ENCODE measurements around the gene IQGAP2.
"Not testable (repeated sequence)": the region's sequence is repeated elsewhere in the genome, so short reads cannot be mapped to it uniquely, and the experiment has no call there.

IQGAP2 gene

DNA sequence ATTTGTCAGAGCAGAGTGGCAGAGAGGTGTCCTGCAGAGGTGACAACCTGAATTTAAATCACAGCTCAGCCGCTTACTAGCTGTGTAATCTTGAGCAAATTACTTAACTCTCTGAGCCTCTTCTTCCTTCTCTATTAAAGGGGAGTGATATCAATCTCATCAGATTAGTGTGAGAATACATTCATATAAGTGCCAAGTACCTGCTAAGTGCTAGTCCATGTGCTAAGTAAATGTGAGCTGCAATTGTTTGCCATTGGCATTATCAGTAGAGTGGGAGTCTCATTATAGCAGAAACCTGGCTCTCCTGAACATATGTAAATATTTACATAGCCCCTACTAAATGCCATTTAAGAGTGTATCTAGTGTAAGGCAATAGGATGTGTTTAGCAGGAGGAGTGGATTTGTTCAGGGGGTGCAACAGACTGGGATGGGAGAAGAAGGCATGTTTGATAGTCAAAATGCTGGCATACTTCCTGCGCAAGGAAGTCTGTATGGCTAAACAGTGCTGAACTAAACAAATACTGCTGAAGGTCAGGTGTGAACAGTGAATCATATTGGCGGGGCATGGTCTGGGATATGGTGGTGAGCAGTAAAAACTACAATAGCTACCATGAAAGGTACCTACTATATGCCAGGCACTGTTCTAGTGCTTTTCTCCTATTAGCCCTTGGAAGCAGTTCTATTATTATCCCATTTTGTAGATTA, 145.6 kb downstream of the IQGAP2 start:
- H3K36me3 ChIP-seq (ENCODE audit: control insufficient read depth, insufficient read depth, low read length): no peaks in the 10 kb centered on the region
- no peaks in the 10 kb centered on the region for H3K4me1 ChIP-seq (ENCODE audit: control insufficient read depth, insufficient read depth, low read length)
- H3K4me3 ChIP-seq (ENCODE audit: low read length): no peak overlapping the region
- no peak overlapping the region for H3K9ac ChIP-seq (ENCODE audit: low read length)
- no peak overlapping the region for H3K27ac ChIP-seq (ENCODE audit: low read depth, low read length)
- no peaks in the 10 kb centered on the region for H3K27me3 ChIP-seq (ENCODE audit: control insufficient read depth, insufficient read depth, low read length)

DNA sequence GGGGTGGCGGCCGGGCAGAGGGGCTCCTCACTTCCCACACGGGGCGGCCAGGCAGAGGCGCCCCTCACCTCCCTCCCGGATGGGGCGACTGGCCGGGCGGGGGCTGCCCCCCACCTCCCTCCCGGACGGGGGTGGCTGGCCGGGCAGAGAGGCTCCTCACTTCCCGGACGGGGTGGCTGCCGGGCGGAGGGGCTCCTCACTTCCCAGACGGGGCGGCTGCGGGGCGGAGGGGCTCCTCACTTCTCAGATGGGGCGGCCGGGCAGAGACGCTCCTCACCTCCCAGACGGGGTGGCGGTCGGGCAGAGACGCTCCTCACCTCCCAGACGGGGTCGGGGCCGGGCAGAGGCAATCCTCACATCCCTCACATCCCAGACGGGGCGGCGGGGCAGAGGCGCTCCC, 147.8 kb downstream of the IQGAP2 start:
- not testable (repeated sequence) for H3K9ac ChIP-seq (ENCODE audit: low read length); H3K36me3 ChIP-seq (ENCODE audit: control insufficient read depth, insufficient read depth, low read length); H3K4me1 ChIP-seq (ENCODE audit: control insufficient read depth, insufficient read depth, low read length); H3K4me3 ChIP-seq (ENCODE audit: low read length); H3K27ac ChIP-seq (ENCODE audit: low read depth, low read length); H3K27me3 ChIP-seq (ENCODE audit: control insufficient read depth, insufficient read depth, low read length)

DNA sequence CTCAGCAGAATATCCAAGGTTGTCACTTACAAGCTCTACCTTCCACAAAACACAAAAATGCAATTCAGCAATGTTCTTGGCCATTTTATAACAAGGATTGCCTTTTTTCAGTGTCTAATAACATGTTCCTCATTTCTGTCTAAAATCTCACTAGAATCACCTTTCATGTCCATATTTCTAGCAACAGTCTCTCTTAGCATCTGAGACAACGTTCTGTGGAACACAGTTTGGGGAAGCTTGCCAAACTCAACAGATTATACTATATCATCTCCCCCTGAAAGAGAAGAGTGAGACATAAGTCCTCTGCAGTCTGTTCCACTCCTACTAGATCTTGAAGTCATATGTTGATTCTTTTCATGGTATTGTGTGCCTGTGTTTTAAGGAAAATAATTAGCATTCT, 149.5 kb downstream of the IQGAP2 start:
- Histone ChIP-seq H3K4me3 (ENCODE audit: low read length) (no peak overlapping the region), H3K36me3 (ENCODE audit: control insufficient read depth, insufficient read depth, low read length) (no peaks in the 10 kb centered on the region), H3K9ac (ENCODE audit: low read length) (no peak overlapping the region), H3K27ac (ENCODE audit: low read depth, low read length) (no peak overlapping the region), H3K4me1 (ENCODE audit: control insufficient read depth, insufficient read depth, low read length) (no peaks in the 10 kb centered on the region), H3K27me3 (ENCODE audit: control insufficient read depth, insufficient read depth, low read length) (no peaks in the 10 kb centered on the region)

DNA sequence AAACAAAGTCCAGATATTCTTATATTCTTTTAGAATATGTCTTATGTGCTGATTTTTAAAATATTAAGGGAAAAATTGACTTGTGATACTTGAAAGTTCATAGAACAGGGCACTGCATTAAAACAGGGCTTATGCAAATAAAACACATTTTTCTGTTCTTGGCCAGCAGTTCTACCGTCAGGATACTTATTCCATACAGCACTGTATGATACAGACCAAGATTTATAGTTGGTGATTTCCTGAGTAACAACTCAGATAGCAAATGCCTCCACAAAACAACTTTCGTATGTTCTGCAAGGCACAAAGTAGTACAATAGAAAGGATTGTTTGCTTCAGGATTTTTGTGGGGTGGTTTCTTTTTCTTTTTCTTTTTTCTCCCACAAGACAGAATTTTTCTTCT, 150.2 kb downstream of the IQGAP2 start:
- no peaks in the 10 kb centered on the region for H3K36me3 ChIP-seq (ENCODE audit: control insufficient read depth, insufficient read depth, low read length)
- H3K4me1 ChIP-seq (ENCODE audit: control insufficient read depth, insufficient read depth, low read length): no peaks in the 10 kb centered on the region
- H3K27ac ChIP-seq (ENCODE audit: low read depth, low read length): no peak overlapping the region
- no peaks in the 10 kb centered on the region for H3K27me3 ChIP-seq (ENCODE audit: control insufficient read depth, insufficient read depth, low read length)
- H3K4me3 ChIP-seq (ENCODE audit: low read length): no peak overlapping the region
- H3K9ac ChIP-seq (ENCODE audit: low read length): no peak overlapping the region

DNA sequence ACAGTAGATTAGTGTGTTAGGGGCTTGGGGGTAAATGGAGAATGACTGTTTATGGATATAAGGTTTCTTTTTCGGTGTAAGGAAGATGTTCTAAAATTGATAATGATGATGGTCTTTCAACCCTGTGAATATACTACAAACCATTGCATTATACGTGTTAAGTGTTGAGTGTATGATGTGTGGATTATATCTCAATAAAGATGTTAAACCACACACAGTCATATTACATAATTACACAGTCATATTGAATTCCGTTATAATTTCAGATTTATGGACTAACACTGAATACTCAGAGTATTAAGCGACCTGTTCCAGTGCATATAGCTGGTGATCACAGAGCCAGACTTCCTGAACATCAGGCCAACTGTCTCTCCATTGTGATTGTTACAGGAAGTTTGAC, 152.0 kb downstream of the IQGAP2 start:
- H3K27ac ChIP-seq (ENCODE audit: low read depth, low read length): no peak overlapping the region
- no peak overlapping the region for H3K4me3 ChIP-seq (ENCODE audit: low read length)
- no peak overlapping the region for H3K9ac ChIP-seq (ENCODE audit: low read length)
- no peaks in the 10 kb centered on the region for H3K27me3 ChIP-seq (ENCODE audit: control insufficient read depth, insufficient read depth, low read length)
- no peaks in the 10 kb centered on the region for H3K36me3 ChIP-seq (ENCODE audit: control insufficient read depth, insufficient read depth, low read length)
- no peaks in the 10 kb centered on the region for H3K4me1 ChIP-seq (ENCODE audit: control insufficient read depth, insufficient read depth, low read length)

DNA sequence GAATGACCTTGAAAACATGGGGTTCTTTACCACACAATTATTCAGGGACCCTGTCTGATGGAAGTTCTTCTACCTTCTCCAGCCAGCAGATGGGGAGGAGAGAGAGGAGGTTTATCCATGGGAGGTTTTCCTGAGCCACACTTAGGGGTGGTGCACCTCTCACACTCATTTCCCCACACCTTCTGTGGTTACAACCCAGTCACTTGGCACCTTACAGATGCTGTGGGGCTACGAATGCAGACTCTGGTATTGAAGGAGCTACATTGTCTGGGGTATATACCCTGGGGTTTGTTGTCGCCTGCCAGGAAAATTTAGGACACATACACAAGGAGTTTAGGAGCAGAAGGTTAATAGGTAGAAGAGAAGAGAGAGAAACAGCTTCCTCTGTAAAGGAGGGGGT, 152.6 kb downstream of the IQGAP2 start:
- Histone ChIP-seq H3K4me3 (ENCODE audit: low read length) (no peak overlapping the region), H3K9ac (ENCODE audit: low read length) (no peak overlapping the region), H3K4me1 (ENCODE audit: control insufficient read depth, insufficient read depth, low read length) (no peaks in the 10 kb centered on the region), H3K36me3 (ENCODE audit: control insufficient read depth, insufficient read depth, low read length) (no peaks in the 10 kb centered on the region), H3K27ac (ENCODE audit: low read depth, low read length) (no peak overlapping the region), H3K27me3 (ENCODE audit: control insufficient read depth, insufficient read depth, low read length) (no peaks in the 10 kb centered on the region)

DNA sequence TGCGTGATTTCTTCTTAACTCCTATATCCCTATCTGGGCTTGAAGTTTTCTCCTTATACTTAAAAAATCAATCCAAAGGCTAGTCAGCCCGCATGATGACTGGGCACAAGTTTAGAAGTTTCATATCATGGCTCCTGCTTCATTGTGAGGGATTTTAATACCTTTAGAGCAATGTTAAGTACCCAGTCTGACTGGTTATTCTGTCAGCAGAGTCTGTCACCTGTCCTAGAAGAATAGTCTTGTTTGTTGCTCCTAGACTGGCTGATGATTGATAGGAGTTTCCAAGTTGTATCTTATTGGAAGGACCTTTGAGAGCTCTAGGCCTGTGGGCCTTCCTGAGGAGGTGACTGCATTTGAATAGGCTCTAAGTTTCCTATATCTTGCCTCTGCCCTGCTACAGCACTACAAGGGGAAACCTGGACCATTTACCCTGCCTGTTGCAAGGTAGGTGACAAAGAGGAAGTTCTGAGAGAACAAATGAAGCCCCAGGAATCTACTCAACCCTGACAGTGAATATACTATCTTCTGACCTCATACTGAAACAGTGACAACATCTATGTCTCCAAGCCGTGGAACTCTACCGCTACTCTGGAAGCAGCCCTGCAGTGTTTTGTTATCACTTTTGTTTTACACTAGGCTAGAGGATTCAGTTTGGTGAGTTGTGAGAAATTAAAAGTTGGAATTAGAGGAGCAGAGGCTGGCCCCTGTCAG, 153.6 kb downstream of the IQGAP2 start:
- Histone ChIP-seq H3K9ac (ENCODE audit: low read length) (no peak overlapping the region), H3K27me3 (ENCODE audit: control insufficient read depth, insufficient read depth, low read length) (no peaks in the 10 kb centered on the region), H3K36me3 (ENCODE audit: control insufficient read depth, insufficient read depth, low read length) (no peaks in the 10 kb centered on the region), H3K4me3 (ENCODE audit: low read length) (no peak overlapping the region), H3K4me1 (ENCODE audit: control insufficient read depth, insufficient read depth, low read length) (no peaks in the 10 kb centered on the region), H3K27ac (ENCODE audit: low read depth, low read length) (no peak overlapping the region)

DNA sequence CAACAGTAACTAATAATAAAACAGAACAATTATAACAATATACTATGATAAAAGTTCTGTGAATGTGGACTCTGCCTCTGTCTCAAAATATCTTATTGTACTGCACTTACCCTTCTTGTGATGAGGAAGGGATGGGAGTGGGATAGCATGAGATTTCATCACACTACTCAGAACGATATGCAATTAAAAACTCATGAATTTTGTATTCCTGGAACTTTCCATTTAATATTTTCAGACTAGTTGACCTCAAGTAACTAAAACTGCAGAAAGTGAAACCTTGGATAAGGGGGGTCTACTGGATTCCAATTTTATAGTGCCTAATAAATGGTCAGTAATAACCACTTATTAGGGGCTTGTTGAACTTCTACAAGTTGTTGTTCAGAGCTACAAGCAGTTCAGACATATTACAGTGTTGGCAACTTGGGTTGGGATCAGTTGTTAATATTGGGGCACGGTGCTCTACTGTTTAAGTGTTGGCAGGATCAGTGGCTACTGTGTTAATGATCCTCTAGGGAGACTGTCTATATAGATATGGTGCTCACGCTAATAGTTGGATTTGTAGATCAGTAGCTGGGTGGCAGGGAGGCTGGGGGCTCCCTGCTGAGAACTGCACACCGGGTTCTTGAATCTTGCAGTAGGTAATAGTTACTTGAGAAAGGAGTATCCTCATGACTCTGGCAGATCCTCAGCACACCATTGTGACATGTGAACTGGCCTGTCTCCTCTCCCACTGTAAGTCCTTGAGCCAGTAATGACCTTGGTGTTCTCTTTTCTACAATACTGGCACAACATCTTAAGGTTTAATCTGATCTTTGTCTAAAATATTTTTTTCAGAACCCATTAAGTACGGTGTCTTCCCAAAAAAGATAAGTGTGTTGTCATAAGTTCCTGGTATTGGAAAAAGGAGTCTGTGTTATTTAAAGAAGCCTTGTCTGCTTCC, 158.1 kb downstream of the IQGAP2 start:
- Histone ChIP-seq H3K4me1 (ENCODE audit: control insufficient read depth, insufficient read depth, low read length) (no peaks in the 10 kb centered on the region), H3K36me3 (ENCODE audit: control insufficient read depth, insufficient read depth, low read length) (no peaks in the 10 kb centered on the region), H3K4me3 (ENCODE audit: low read length) (no peak overlapping the region), H3K27me3 (ENCODE audit: control insufficient read depth, insufficient read depth, low read length) (no peaks in the 10 kb centered on the region), H3K27ac (ENCODE audit: low read depth, low read length) (no peak overlapping the region), H3K9ac (ENCODE audit: low read length) (no peak overlapping the region)

DNA sequence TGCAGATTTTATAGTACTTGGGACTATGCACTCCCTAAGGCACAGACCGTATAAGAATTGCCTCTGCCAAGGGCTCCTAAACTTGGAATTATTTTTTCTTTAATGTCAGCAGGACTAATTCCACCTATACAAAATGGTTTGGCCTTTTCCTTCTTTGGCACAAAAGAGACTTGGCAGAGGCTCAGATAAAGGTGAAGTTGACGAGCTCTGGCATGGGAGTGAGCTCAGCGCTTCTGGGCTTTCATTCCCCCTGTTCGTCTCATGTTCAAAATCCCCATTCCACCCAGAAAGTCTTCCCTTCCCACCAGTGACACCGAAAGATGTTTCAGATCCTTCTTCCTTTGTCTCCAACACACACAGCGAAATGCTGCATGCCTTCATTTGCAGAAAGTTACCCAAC, 158.9 kb downstream of the IQGAP2 start:
- Histone ChIP-seq H3K36me3 (ENCODE audit: control insufficient read depth, insufficient read depth, low read length) (no peaks in the 10 kb centered on the region), H3K4me1 (ENCODE audit: control insufficient read depth, insufficient read depth, low read length) (no peaks in the 10 kb centered on the region), H3K27ac (ENCODE audit: low read depth, low read length) (no peak overlapping the region), H3K9ac (ENCODE audit: low read length) (no peak overlapping the region), H3K27me3 (ENCODE audit: control insufficient read depth, insufficient read depth, low read length) (no peaks in the 10 kb centered on the region), H3K4me3 (ENCODE audit: low read length) (no peak overlapping the region)

DNA sequence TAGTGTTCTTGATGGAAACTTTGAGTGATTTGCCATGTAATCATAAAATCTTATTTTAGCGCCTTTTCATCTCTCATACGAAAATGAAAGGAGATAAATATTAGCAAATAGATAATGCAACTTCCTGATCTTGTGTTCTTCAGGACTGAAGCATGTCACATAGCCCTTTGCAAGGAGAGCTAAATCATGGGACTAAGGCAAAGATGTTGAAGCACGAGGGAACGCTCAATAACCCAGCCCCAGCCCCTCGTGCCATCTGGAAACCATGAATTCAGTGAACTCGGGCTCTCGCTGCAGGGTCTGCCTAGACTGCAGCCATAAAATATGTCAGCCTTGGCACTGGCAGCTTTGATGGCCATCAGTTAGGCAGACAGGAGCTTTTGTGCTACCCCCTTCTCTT, 161.9 kb downstream of the IQGAP2 start:
- H3K9ac ChIP-seq (ENCODE audit: low read length): no peak overlapping the region
- H3K4me3 ChIP-seq (ENCODE audit: low read length): no peak overlapping the region
- no peaks in the 10 kb centered on the region for H3K27me3 ChIP-seq (ENCODE audit: control insufficient read depth, insufficient read depth, low read length)
- no peaks in the 10 kb centered on the region for H3K4me1 ChIP-seq (ENCODE audit: control insufficient read depth, insufficient read depth, low read length)
- H3K36me3 ChIP-seq (ENCODE audit: control insufficient read depth, insufficient read depth, low read length): no peaks in the 10 kb centered on the region
- no peak overlapping the region for H3K27ac ChIP-seq (ENCODE audit: low read depth, low read length)

DNA sequence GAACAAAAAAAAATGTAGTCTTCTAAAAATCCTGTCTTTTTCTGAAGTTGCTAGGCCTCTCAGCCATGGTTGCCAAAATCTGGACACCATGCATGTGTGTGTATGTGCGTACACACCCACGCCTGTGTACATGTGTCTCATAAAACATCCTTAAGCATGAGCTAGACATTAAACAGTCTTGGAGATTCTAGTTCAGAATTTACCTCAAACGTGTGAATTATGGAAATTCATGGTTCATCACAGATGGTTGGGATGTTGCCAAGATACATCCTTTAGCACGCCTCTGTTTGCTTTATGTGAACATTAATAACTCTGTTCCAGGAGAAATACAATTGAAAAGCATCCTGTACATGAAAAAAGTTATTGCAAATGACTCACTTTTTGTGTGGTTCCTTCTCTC, 167.1 kb downstream of the IQGAP2 start:
- Histone ChIP-seq H3K36me3 (ENCODE audit: control insufficient read depth, insufficient read depth, low read length) (no peaks in the 10 kb centered on the region), H3K27me3 (ENCODE audit: control insufficient read depth, insufficient read depth, low read length) (no peaks in the 10 kb centered on the region), H3K4me1 (ENCODE audit: control insufficient read depth, insufficient read depth, low read length) (no peaks in the 10 kb centered on the region), H3K4me3 (ENCODE audit: low read length) (no peak overlapping the region), H3K27ac (ENCODE audit: low read depth, low read length) (no peak overlapping the region), H3K9ac (ENCODE audit: low read length) (no peak overlapping the region)

DNA sequence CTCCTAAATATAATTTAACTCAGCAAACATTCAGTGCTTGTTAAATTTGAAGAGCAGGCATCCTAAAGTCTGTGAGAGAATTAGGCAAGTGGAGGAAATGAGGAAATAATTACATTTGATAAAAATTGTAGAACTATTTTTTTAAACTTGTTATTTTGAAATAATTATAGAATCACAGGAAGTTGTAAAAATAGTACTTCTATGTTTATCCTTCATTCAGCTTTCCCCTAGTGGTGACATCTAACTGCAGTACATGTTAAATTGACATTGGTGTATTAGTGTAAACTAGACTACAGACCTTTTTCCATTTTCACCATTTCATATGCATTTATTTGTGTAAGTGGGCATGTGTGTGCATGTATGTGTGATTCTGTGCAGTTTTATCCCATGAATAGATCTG, 168.5 kb downstream of the IQGAP2 start:
- H3K27me3 ChIP-seq (ENCODE audit: control insufficient read depth, insufficient read depth, low read length): no peaks in the 10 kb centered on the region
- no peak overlapping the region for H3K9ac ChIP-seq (ENCODE audit: low read length)
- no peak overlapping the region for H3K4me3 ChIP-seq (ENCODE audit: low read length)
- no peaks in the 10 kb centered on the region for H3K36me3 ChIP-seq (ENCODE audit: control insufficient read depth, insufficient read depth, low read length)
- H3K27ac ChIP-seq (ENCODE audit: low read depth, low read length): no peak overlapping the region
- H3K4me1 ChIP-seq (ENCODE audit: control insufficient read depth, insufficient read depth, low read length): no peaks in the 10 kb centered on the region
